ENCODE data around the gene CRY2. TPM values are rescaled to one million over a fixed set of nuclear protein-coding genes. Genes with fewer than 3 reads are reported as not detected.
A peak's percentile ranks its signal among the peaks of the same experiment; 100 is the strongest.

CRY2 gene
- total RNA-seq, 4 donors from 2014 or later, result 5.6 to 21.0 (median 13.4) TPM

DNA sequence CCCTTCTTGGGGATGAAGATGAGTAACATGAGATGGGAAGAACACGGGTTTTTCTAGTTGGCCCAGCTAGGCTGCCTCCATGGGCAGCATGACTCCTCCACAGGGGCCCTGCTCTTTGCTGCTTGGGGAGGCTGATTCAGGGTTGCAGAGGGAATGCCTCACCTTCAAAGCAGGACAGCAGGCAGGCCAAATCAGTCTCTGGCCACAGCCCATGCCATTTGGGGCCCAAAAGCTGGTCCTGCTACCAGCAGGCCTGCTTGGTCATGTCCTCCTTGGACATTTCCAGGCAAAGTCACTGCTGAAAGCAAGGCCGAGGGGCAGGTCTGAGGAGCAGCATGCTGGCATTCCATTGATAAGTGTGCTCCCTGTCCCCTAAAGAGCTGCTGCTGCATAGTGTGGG, 24.4 kb downstream of the CRY2 start:
- Histone ChIP-seq H3K27me3 (no peaks in the 10 kb centered on the region), H3K36me3 (peaks cover 23 to 100% (median 45%) of the 10 kb centered on the region in 3 donors)
- intact Hi-C loops (cut with DNase I), result no loop called here

DNA sequence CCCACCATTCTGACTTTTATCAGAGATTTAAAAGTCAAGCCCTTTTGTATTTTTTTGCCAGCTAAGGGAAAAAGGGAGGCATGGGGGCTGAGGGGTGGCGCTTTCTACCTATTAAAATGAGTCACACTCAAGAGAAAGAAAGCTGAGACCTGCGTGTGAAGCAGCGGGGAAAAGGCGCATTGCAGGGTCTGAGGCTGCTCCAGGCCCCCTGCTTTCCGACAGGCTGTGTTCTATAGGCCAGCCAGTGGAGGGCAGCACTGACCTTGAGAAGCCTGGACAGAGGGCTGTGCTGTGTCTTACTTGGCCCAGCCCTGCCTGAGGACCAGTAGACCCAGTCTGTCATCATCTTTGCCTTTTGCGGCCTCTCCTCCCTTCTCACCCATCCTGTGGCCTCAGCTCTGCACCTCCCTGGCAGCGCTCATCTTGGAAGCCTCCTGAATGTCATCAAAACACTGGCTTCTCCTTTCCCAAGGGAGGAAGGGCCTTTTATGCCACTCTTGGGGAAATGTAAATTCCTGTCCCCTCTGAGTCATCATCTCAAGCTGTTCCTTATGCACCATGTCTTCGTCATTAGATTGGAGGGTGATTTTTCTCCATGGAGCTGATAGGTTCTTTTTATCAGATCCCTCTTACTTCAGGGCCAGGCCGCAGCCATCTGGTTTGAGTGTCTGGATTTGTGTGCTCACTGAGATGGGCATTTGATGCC, 25.5 kb downstream of the CRY2 start:
- Histone ChIP-seq H3K36me3 (peaks cover 23 to 100% (median 45%) of the 10 kb centered on the region in 3 donors), H3K9me3 (no peaks in the 10 kb centered on the region), H3K4me3 (no peak overlapping the region), H3K4me1 (no peaks in the 10 kb centered on the region), H3K27ac (no peak overlapping the region), H3K27me3 (no peaks in the 10 kb centered on the region)
- no peak for DNase-seq
- 67 to 72% methylated on average over 8 to 9 of the region's 9 CpGs for WGBS, 2 donors
- intact Hi-C loops (cut with DNase I), result no loop called here
- TF ChIP-seq, protein P1, sequence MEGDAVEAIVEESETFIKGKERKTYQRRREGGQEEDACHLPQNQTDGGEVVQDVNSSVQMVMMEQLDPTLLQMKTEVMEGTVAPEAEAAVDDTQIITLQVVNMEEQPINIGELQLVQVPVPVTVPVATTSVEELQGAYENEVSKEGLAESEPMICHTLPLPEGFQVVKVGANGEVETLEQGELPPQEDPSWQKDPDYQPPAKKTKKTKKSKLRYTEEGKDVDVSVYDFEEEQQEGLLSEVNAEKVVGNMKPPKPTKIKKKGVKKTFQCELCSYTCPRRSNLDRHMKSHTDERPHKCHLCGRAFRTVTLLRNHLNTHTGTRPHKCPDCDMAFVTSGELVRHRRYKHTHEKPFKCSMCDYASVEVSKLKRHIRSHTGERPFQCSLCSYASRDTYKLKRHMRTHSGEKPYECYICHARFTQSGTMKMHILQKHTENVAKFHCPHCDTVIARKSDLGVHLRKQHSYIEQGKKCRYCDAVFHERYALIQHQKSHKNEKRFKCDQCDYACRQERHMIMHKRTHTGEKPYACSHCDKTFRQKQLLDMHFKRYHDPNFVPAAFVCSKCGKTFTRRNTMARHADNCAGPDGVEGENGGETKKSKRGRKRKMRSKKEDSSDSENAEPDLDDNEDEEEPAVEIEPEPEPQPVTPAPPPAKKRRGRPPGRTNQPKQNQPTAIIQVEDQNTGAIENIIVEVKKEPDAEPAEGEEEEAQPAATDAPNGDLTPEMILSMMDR (IDR thresholded peaks at IDR 0.05), result peak in 4 of 6 experiments; percentile 44 to 66 (median 51)
- TF ChIP-seq POLR2A (IDR thresholded peaks at IDR 0.05), result no peak

More for the DNA sequence above, 24.4 kb downstream of the CRY2 start:
- H3K9me3 ChIP-seq, result no peaks in the 10 kb centered on the region
- H3K4me1 ChIP-seq, result no peaks in the 10 kb centered on the region
- no peak overlapping the region for H3K4me3 ChIP-seq
- 73 to 100% methylated on average over 1 to 2 of the region's 2 CpGs for WGBS, 2 donors
- no peak for DNase-seq
- TF ChIP-seq, protein P1 (IDR thresholded peaks at IDR 0.05), result no peak
- TF ChIP-seq POLR2A (IDR thresholded peaks at IDR 0.05), result no peak
- no peak overlapping the region for H3K27ac ChIP-seq

DNA sequence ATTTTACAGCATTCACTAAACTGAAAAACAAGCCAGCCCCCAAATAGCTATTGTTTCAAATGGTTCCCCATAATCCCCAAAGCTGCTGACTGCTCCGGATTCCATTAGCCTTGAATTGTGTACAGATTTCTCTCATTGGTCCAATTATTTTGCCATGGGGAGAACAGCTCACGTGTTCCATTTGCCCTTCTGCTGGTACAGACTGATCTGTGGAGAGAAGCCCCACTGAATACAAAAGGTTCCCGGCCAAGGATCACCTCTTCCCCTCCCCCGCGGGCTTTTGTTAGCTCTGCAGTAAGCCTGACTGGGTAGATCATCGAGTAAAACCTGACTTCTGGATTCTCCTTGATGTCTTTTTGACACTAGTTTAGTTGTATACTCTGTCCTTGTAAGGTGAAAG, 29.1 kb downstream of the CRY2 start:
- Histone ChIP-seq H3K27me3 (no peaks in the 10 kb centered on the region), H3K36me3 (peaks cover 2 to 99% (median 33%) of the 10 kb centered on the region in 3 donors), H3K27ac (no peak overlapping the region), H3K9me3 (no peaks in the 10 kb centered on the region), H3K4me1 (no peaks in the 10 kb centered on the region), H3K4me3 (no peak overlapping the region)
- WGBS, 2 donors, result 52 to 70% methylated on average over 6 of the region's 6 CpGs
- intact Hi-C loops (cut with DNase I), result no loop called here
- no peak for DNase-seq
- no peak for TF ChIP-seq POLR2A (IDR thresholded peaks at IDR 0.05)
- TF ChIP-seq, protein P1 (IDR thresholded peaks at IDR 0.05), result no peak

DNA sequence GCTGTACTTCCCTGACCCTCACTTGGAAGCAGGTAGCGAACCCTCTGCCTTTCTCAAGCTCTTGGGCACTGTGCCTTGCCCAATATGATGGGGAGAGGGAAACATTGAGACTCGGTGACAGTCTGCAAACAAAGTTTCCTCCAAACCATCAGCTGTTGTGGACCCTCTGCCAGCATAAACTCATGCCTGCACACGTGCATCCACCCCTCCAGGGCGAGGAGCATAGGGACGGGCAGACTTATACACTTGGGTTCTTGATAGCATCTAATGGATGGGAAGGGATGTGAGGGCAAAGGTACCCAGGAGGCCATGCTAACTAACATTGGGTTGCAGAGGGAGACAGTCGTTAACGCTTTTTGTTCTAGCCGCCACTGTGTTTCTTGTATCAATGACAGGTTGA, 29.9 kb downstream of the CRY2 start:
- H3K36me3 ChIP-seq, result peaks cover 0 to 99% (median 31%) of the 10 kb centered on the region in 3 donors

DNA sequence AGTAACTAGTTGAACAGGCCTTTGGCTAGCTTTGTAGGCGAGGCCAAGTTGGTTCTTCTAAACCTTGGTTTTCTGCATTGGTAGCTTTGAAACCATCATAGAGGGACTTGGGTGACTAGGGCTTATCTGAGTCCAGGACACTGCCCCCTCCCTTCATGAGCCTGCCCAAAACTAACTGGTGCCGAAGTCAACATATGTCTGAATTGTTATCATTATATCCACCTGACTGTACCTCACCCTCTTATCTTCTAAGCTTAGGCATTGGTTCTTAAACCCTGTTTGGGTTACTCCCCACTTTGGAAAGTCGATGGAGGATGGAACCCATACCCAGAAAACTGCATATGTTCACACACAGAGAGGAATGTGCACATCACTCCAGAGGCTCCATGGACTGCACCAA, 30.6 kb downstream of the CRY2 start:
- DNase-seq, result no peak
- TF ChIP-seq, protein P1 (IDR thresholded peaks at IDR 0.05), result no peak
- no peak for TF ChIP-seq POLR2A (IDR thresholded peaks at IDR 0.05)
- Histone ChIP-seq H3K4me1 (no peaks in the 10 kb centered on the region), H3K9me3 (no peaks in the 10 kb centered on the region), H3K27ac (no peak overlapping the region), H3K27me3 (no peaks in the 10 kb centered on the region), H3K4me3 (no peak overlapping the region), H3K36me3 (peaks cover 0 to 99% (median 31%) of the 10 kb centered on the region in 3 donors)
- WGBS, 2 donors, result 89 to 90% methylated on average over 2 to 3 of the region's 3 CpGs
- intact Hi-C loops (cut with DNase I), result no loop called here

More for the DNA sequence above, 29.9 kb downstream of the CRY2 start:
- Histone ChIP-seq H3K27ac (no peak overlapping the region), H3K4me3 (no peak overlapping the region), H3K4me1 (no peaks in the 10 kb centered on the region), H3K9me3 (no peaks in the 10 kb centered on the region), H3K27me3 (no peaks in the 10 kb centered on the region)
- intact Hi-C loops (cut with DNase I), result no loop called here
- no peak for DNase-seq
- TF ChIP-seq POLR2A (IDR thresholded peaks at IDR 0.05), result no peak
- TF ChIP-seq, protein P1 (IDR thresholded peaks at IDR 0.05), result no peak
- WGBS, 2 donors, result 85 to 86% methylated on average over 7 to 8 of the region's 8 CpGs

Data from esophagus squamous epithelium (tissue), 5 donors.